ENCODE results near the gene KIAA1671.
A peak's percentile ranks its signal among the peaks of the same experiment; 100 is the strongest.

The KIAA1671 gene

DNA sequence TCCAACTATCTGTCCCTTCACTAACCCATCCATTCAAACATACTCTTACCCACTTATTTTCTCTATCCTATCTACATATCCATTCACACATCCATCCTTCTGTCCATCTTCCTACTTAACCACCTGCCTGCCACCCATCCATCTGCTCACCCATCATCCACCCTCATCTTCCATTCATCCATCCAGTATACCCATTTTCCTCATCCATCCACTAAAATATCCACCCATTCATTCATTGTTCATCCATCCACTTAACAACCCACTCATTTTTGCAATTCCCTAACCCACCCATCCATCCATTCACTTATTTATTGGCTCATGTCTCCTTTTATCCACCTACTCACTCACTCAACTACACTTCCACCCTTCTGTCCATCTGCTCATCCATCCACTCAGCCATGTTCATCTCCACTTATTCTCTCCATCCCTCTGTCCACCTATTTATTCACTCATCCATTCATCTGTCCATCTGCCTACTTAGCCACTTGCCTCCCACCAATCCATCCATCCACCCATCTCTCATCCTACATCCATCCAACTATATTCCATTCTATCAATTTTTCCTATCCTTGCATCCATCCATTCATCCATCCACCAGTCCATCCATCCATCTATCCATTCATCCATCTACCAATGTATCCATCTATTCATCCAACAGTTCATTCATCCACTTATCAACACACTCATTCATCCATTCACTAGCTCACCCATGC is 16.6 kb upstream of the KIAA1671 start:
- TF ChIP-seq PAX5 (IDR thresholded peaks at IDR 0.05; ENCODE audit: insufficient read depth, low read length, severe bottlenecking): no peak
- DNase-seq (ENCODE audit: insufficient read length, low spot score) (no peak), FAIRE-seq (no peak)

DNA sequence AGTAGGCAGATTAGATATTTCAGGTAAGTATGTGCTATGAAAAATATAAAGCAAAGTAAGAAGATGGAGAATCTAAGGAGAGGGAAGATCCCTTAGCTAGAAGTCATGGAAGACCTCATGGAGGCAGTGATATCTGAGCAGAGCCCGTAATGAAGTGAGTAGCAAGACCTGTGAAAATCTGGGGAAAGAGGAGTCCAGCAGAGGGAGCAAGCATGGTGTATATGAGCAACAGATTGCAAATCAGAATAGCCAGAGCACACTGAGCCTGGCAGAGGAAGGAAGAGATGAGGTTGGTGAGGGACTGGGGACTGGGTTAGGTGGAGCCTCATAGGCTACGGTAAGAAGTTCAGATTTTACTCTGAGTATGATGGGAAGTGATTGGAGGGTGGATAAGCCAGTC is 15.4 kb upstream of the KIAA1671 start:
- DNase-seq (ENCODE audit: insufficient read length, low spot score) (no peak), FAIRE-seq (no peak)
- TF ChIP-seq POLR2A (IDR thresholded peaks at IDR 0.05; ENCODE audit: low read depth, low read length) (no peak), PAX5 (IDR thresholded peaks at IDR 0.05; ENCODE audit: insufficient read depth, low read length, severe bottlenecking) (no peak), POU2F2 (IDR thresholded peaks at IDR 0.05; ENCODE audit: low read depth, low read length) (no peak), POLR2AphosphoS5 (IDR thresholded peaks at IDR 0.05; ENCODE audit: low read depth, low read length) (no peak), SPI1 (IDR thresholded peaks at IDR 0.05; ENCODE audit: low read depth, low read length) (no peak), TAF1 (IDR thresholded peaks at IDR 0.05; ENCODE audit: low read depth, low read length) (no peak)

- DNase-seq (ENCODE audit: insufficient read length, low spot score) (peak; percentile 51), FAIRE-seq (peak; percentile 80)
- TF ChIP-seq PAX5 (IDR thresholded peaks at IDR 0.05; ENCODE audit: insufficient read depth, low read length, severe bottlenecking) (no peak), POLR2AphosphoS5 (IDR thresholded peaks at IDR 0.05; ENCODE audit: low read depth, low read length) (no peak), TAF1 (IDR thresholded peaks at IDR 0.05; ENCODE audit: low read depth, low read length) (no peak)
These were observed 13.7 kb upstream of the KIAA1671 start for GRCh38 chr22:24938741-24939341.

- no peak for DNase-seq (ENCODE audit: insufficient read length, low spot score)
- no peak for TF ChIP-seq PAX5 (IDR thresholded peaks at IDR 0.05; ENCODE audit: insufficient read depth, low read length, severe bottlenecking)
- no peak for FAIRE-seq
These were observed 10.2 kb upstream of the KIAA1671 start for GRCh38 chr22:24942301-24942700.

GRCh38 chr22:24944217-24944937 is 8.1 kb upstream of the KIAA1671 start:
- DNase-seq (ENCODE audit: insufficient read length, low spot score) (no peak), FAIRE-seq (no peak)
- TF ChIP-seq PAX5 (IDR thresholded peaks at IDR 0.05; ENCODE audit: insufficient read depth, low read length, severe bottlenecking) (no peak), POLR2AphosphoS5 (IDR thresholded peaks at IDR 0.05; ENCODE audit: low read depth, low read length) (no peak), POU2F2 (IDR thresholded peaks at IDR 0.05; ENCODE audit: low read depth, low read length) (no peak), SPI1 (IDR thresholded peaks at IDR 0.05; ENCODE audit: low read depth, low read length) (no peak), POLR2A (IDR thresholded peaks at IDR 0.05; ENCODE audit: low read depth, low read length) (no peak), TAF1 (IDR thresholded peaks at IDR 0.05; ENCODE audit: low read depth, low read length) (no peak)

DNA sequence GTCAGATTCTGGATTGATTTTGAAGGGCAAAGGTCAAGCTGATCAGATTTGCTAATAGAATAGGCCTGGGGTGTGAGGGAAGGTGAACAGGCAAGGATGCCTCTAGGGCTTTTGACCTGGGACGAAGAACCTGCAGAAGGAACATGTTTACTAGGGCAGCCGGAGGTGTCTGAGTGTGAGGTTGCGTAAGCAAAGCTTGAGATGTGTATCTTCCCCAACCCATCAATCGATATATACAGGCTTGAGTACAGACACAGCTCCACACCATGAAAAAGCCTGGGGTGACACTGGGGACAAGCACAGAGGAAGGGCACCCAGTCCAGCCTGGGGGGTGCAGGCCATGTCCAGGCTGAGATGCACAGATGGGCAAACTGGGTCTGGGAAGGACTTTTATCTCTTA is 7.1 kb upstream of the KIAA1671 start:
- DNase-seq (ENCODE audit: insufficient read length, low spot score) (no peak), FAIRE-seq (no peak)
- TF ChIP-seq SPI1 (IDR thresholded peaks at IDR 0.05; ENCODE audit: low read depth, low read length) (no peak), POU2F2 (IDR thresholded peaks at IDR 0.05; ENCODE audit: low read depth, low read length) (no peak), TAF1 (IDR thresholded peaks at IDR 0.05; ENCODE audit: low read depth, low read length) (no peak), PAX5 (IDR thresholded peaks at IDR 0.05; ENCODE audit: insufficient read depth, low read length, severe bottlenecking) (no peak), POLR2A (IDR thresholded peaks at IDR 0.05; ENCODE audit: low read depth, low read length) (no peak), POLR2AphosphoS5 (IDR thresholded peaks at IDR 0.05; ENCODE audit: low read depth, low read length) (no peak)

GRCh38 chr22:24947383-24947782 is 5.1 kb upstream of the KIAA1671 start:
- FAIRE-seq (no peak), DNase-seq (ENCODE audit: insufficient read length, low spot score) (no peak)
- TF ChIP-seq POLR2A (IDR thresholded peaks at IDR 0.05; ENCODE audit: low read depth, low read length) (no peak), TAF1 (IDR thresholded peaks at IDR 0.05; ENCODE audit: low read depth, low read length) (no peak), POU2F2 (IDR thresholded peaks at IDR 0.05; ENCODE audit: low read depth, low read length) (no peak), PAX5 (IDR thresholded peaks at IDR 0.05; ENCODE audit: insufficient read depth, low read length, severe bottlenecking) (no peak)

DNA sequence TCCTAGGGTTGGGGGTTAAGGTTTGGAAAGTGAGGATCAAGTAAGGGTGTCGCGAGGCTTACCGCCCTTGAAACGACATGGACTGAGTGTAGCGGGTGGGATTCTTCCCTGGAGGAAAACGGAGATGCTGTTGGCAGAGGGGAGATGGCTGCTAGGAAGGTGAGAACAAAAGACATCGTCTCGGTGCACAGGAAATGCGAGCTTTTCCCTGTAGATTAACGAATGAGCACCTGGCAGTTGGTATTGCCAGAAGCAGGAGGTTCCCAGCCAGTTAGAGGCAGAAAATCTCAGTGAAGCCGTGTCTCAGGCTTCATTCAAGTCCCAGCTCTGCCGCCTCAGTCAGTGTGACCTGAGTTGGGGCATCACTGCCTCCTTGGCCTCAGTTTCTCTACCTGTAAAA is 4.6 kb upstream of the KIAA1671 start:
- FAIRE-seq (no peak), DNase-seq (ENCODE audit: insufficient read length, low spot score) (no peak)
- TF ChIP-seq POU2F2 (IDR thresholded peaks at IDR 0.05; ENCODE audit: low read depth, low read length): no peak
- TF ChIP-seq SPI1 (IDR thresholded peaks at IDR 0.05; ENCODE audit: low read depth, low read length): no peak
- no peak for TF ChIP-seq PAX5 (IDR thresholded peaks at IDR 0.05; ENCODE audit: insufficient read depth, low read length, severe bottlenecking)
- TF ChIP-seq POLR2A (IDR thresholded peaks at IDR 0.05; ENCODE audit: low read depth, low read length): no peak
- no peak for TF ChIP-seq POLR2AphosphoS5 (IDR thresholded peaks at IDR 0.05; ENCODE audit: low read depth, low read length)
- TF ChIP-seq TAF1 (IDR thresholded peaks at IDR 0.05; ENCODE audit: low read depth, low read length): no peak

DNA sequence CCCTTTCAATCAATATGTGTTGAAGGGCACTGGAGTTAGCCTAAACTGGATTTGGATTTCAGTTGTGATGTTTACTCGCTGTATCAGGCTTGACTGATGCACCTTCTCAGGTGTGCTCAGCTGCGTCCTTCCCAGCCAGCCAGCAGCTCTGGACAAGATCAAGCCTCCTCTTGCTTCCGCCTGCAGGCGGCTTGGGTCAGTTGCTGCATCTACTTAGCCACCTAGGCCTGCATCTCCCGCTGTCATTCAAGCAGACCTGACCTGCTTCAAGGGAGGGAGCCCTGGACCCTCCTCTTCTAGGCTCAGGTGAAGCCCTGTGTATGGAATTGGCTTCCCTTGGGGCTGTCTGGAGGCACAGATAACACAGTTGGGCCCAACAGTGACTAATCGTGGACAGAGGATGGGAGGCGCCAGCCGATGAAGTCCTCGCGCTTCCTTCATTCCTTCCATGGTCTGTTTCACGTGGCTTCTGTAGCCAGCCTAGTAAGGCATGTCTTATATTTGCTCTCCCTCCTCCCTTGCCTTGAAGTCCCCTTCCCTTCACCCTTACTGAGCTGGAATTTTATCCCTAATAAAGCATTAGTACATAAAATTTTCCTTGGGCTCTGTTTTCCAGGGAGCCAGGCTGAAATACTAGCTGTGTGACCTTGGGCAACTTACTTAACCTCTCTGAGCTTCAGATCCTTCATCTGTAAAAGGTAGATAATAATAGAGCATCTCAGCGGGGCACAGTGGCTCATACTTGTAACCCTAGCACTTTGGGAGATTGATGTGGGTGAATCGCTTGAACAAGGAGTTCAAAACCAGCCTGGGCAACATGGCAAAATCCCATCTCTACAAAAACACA is 3.9 kb upstream of the KIAA1671 start:
- TF ChIP-seq SPI1 (IDR thresholded peaks at IDR 0.05; ENCODE audit: low read depth, low read length) (no peak), POU2F2 (IDR thresholded peaks at IDR 0.05; ENCODE audit: low read depth, low read length) (no peak), PAX5 (IDR thresholded peaks at IDR 0.05; ENCODE audit: insufficient read depth, low read length, severe bottlenecking) (no peak), TAF1 (IDR thresholded peaks at IDR 0.05; ENCODE audit: low read depth, low read length) (no peak), POLR2A (IDR thresholded peaks at IDR 0.05; ENCODE audit: low read depth, low read length) (no peak), POLR2AphosphoS5 (IDR thresholded peaks at IDR 0.05; ENCODE audit: low read depth, low read length) (no peak)
- DNase-seq (ENCODE audit: insufficient read length, low spot score) (no peak), FAIRE-seq (no peak)

All from GM12891 (cell line).